ENCODE data around the gene DAPP1. TPM values are rescaled to one million over a fixed set of nuclear protein-coding genes. Genes with fewer than 3 reads are reported as not detected.

The DAPP1 gene
- total and polyA plus RNA-seq, 2 donors (not counting 3 experiments of a cell fraction or from before 2014, with no cell fraction given), result not detected

GRCh38 chr4:99844048-99844447 is 27.4 kb downstream of the DAPP1 start:
- no peaks in the 10 kb centered on the region for H3K9me3 ChIP-seq (replicated peaks; ENCODE audit: control insufficient read depth, insufficient read depth, low read length)
- no peaks in the 10 kb centered on the region for H3K9me1 ChIP-seq (replicated peaks; ENCODE audit: control insufficient read depth, extremely low read depth, insufficient read depth, low read length)
- H3K4me2 ChIP-seq (ENCODE audit: insufficient read depth, low read length), result no peak overlapping the region
- H4K20me1 ChIP-seq (replicated peaks; ENCODE audit: control insufficient read depth, extremely low read depth, insufficient read depth, low read length), result no peaks in the 10 kb centered on the region
- H2AFZ ChIP-seq (ENCODE audit: low read depth, low read length), result no peak overlapping the region
- no peaks in the 10 kb centered on the region for H3K27me3 ChIP-seq (ENCODE audit: control insufficient read depth in 2 of 2, insufficient read depth in 2 of 2, low read length in 2 of 2)
- no peak overlapping the region for H3K4me3 ChIP-seq (replicated peaks in 1 of 3; ENCODE audit: insufficient read depth in 1 of 3, low read depth in 1 of 3, low read length in 3 of 3)
- FAIRE-seq, result no peak
- ChIA-PET POLR2A (no interaction called here), CTCF (no interaction called here)
- no peaks in the 10 kb centered on the region for H3K36me3 ChIP-seq (ENCODE audit: control insufficient read depth in 2 of 2, extremely low read depth in 1 of 2, insufficient read depth in 2 of 2, low read length in 2 of 2)
- H3K79me2 ChIP-seq (ENCODE audit: control insufficient read depth, insufficient read depth, low read length), result no peaks in the 10 kb centered on the region
- no peak for DNase-seq (ENCODE audit: low read depth, low spot score)
- intact Hi-C loops (cut with micrococcal nuclease), result no loop called here
- dilution Hi-C loops (cut with MboI; ENCODE audit: extremely low pct_ligation_motif_present, low sequenced_read_pairs), result no loop called here
- no peak overlapping the region for H3K27ac ChIP-seq (ENCODE audit: insufficient read depth, low read depth, low read length)
- no peak overlapping the region for H3K9ac ChIP-seq (replicated peaks; ENCODE audit: extremely low read depth, insufficient read depth, low read length)
- no peak for TF ChIP-seq JUN (IDR thresholded peaks at IDR 0.05; ENCODE audit: borderline replicate concordance, insufficient read depth, insufficient read length, low read depth)
- no peak for TF ChIP-seq POLR2A (IDR thresholded peaks at IDR 0.05; ENCODE audit: low read depth, low read length)
- no peaks in the 10 kb centered on the region for H3K4me1 ChIP-seq (ENCODE audit: control insufficient read depth, extremely low read depth, insufficient read depth, low read length)
- BruUV-seq (replicated peaks), result no TSS peak

- Histone ChIP-seq H3K4me3 (replicated peaks in 1 of 3; ENCODE audit: insufficient read depth in 1 of 3, low read depth in 1 of 3, low read length in 3 of 3) (no peak overlapping the region), H3K27ac (ENCODE audit: insufficient read depth, low read depth, low read length) (no peak overlapping the region), H3K9me1 (replicated peaks; ENCODE audit: control insufficient read depth, extremely low read depth, insufficient read depth, low read length) (no peaks in the 10 kb centered on the region), H3K4me1 (ENCODE audit: control insufficient read depth, extremely low read depth, insufficient read depth, low read length) (no peaks in the 10 kb centered on the region), H3K27me3 (ENCODE audit: control insufficient read depth in 2 of 2, insufficient read depth in 2 of 2, low read length in 2 of 2) (no peaks in the 10 kb centered on the region), H3K9me3 (replicated peaks; ENCODE audit: control insufficient read depth, insufficient read depth, low read length) (no peaks in the 10 kb centered on the region), H3K4me2 (ENCODE audit: insufficient read depth, low read length) (no peak overlapping the region), H4K20me1 (replicated peaks; ENCODE audit: control insufficient read depth, extremely low read depth, insufficient read depth, low read length) (no peaks in the 10 kb centered on the region), H3K9ac (replicated peaks; ENCODE audit: extremely low read depth, insufficient read depth, low read length) (no peak overlapping the region), H2AFZ (ENCODE audit: low read depth, low read length) (no peak overlapping the region), H3K79me2 (ENCODE audit: control insufficient read depth, insufficient read depth, low read length) (no peaks in the 10 kb centered on the region), H3K36me3 (ENCODE audit: control insufficient read depth in 2 of 2, extremely low read depth in 1 of 2, insufficient read depth in 2 of 2, low read length in 2 of 2) (no peaks in the 10 kb centered on the region)
- ChIA-PET POLR2A (no interaction called here), CTCF (interaction anchor here (1.6 kb wide), 1 partner anchor 34 kb away, joined by 4 read pairs; no protein-coding TSS in a partner anchor)
- intact Hi-C loops (cut with micrococcal nuclease), result no loop called here
- FAIRE-seq (no peak), DNase-seq (ENCODE audit: low read depth, low spot score) (no peak)
- TF ChIP-seq EZH2 (IDR thresholded peaks at IDR 0.05; ENCODE audit: borderline replicate concordance, low read depth, low read length, severe bottlenecking), result no peak
- no peak for TF ChIP-seq GATA2 (IDR thresholded peaks at IDR 0.05; ENCODE audit: insufficient read depth, insufficient read length, low read depth, low read length)
- TF ChIP-seq JUN (IDR thresholded peaks at IDR 0.05; ENCODE audit: borderline replicate concordance, insufficient read depth, insufficient read length, low read depth), result no peak
- no peak for TF ChIP-seq FOS (IDR thresholded peaks at IDR 0.05; ENCODE audit: borderline replicate concordance, insufficient read depth, low read length)
- no peak for TF ChIP-seq POLR2A (IDR thresholded peaks at IDR 0.05; ENCODE audit: low read depth, low read length)
- TF ChIP-seq MAX (IDR thresholded peaks at IDR 0.05; ENCODE audit: insufficient read depth, insufficient read length), result no peak
- no peak for TF ChIP-seq MYC (IDR thresholded peaks at IDR 0.05; ENCODE audit: low read depth, low read length)
- no peak for TF ChIP-seq POLR2AphosphoS5 (IDR thresholded peaks at IDR 0.05; ENCODE audit: insufficient read depth, low read depth, low read length)
- TF ChIP-seq CTCF (IDR thresholded peaks at IDR 0.05; ENCODE audit: extremely low read depth in 1 of 2, insufficient read depth in 1 of 2, low read depth in 1 of 2, low read length in 2 of 2), result no peak
- BruUV-seq (replicated peaks), result no TSS peak
- dilution Hi-C loops (cut with MboI; ENCODE audit: extremely low pct_ligation_motif_present, low sequenced_read_pairs), result no loop called here
Measured at GRCh38 chr4:99845179-99845578, 28.6 kb downstream of the DAPP1 start.
